Stimulated activated naive CD4-positive, alpha-beta T cell treated with Interleukin-2 at 50 U/mL for 16 hours (primary cell): ENCODE measurements around the gene SLC38A5.

Experiments
- DNase-seq: peaks from one replicate; lab custom pipeline; 2025; lab: John Stamatoyannopoulos, UW

SLC38A5 gene

DNA sequence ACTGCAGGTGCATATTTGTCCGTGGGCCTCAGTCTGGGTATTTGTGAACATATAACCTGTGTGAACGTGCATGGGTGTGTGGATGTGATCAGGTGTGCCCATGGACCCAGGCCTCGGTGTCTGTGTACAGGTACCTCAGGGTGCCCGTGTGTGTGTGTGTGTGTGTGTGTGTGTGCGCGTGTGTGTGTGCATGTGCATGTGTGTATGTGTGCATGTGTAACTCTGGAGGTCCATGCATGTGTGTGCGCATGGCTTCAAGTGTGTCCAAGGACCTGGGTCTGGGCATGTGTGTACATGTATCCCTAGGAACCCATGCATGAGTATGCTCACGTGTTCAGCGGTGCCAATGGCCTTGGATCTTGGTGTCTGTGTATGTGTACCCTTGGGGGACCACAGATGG is 21.7 kb upstream of the SLC38A5 start:
- DNase-seq = no peak

DNA sequence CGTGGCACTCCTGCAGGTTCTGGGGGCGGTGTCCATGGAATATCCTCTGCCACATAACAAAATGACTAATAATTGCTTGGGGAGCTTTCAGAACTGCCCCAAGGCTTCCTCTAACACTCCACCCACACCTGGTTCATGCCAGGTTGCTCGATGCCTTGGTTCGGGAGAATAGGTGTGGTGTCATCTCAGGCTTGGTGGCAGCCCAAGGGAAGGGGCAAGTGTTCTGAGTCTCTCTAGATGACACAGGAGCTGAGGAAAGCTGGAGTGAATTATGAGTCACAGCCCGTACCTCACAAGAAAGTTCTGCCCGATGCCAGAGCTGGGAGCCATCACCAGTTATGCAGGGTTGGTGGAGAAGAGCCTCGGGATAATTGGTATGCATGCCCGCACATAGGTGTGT is 20.6 kb upstream of the SLC38A5 start:
- no peak for DNase-seq

DNA sequence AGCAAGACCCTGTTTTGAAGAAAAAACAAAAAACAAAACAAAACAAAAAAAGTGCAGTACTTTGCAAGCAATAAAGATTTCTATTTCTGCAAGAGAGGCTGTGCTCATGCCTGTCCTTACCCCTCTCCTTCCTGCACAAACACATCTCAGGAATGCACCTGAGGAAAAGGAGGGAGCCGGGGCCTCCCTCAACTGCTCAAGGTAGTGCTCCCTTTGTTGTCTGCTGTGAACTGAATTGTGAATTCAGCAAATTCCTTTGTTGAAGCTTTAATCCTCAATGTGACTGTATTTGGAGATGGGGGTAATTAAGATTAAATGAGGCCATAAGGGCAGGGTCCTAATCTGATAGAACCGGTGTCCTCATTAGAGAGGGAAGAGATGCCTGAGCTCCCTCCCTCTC is 19.8 kb upstream of the SLC38A5 start:
- no peak for DNase-seq

DNA sequence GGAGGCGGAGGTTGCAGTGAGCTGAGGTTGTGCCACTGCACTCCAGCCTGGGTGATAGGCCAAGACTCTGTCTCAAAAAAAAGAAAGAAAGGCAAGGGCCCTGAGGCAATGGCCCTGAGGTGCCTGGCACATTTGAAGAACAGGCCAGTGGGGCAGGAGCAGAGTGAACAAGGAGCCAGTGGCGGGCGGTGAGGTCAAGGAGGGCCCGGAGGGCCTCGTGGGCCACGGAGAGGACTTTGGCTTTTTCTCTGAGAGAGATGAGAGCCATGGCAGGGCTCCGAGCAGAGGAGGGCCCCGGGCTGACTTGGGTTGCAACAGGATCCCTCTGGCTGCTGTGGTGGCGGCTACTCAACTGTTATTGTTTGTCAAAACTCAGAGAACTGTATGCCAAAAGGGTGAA is 19.2 kb upstream of the SLC38A5 start:
- DNase-seq = no peak

DNA sequence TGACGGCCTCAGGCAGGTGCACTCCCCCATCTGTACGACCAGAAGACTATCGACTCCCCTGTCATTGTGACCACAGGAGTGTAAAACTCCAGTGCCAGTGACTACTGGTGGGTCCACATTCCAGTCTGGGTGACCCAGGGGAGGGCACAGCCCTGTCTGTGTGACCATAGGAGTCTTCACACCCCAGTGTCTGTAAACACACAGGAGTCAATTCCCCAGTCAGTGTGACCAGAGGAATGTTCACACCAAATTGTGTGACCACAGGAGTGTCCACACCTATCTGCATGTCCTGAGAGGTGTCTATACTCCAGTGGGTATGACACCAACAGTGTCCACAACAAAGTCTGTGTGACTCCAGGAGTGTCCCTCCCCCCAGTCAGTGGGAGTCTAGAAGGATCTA is 18.0 kb upstream of the SLC38A5 start:
- DNase-seq = no peak

DNA sequence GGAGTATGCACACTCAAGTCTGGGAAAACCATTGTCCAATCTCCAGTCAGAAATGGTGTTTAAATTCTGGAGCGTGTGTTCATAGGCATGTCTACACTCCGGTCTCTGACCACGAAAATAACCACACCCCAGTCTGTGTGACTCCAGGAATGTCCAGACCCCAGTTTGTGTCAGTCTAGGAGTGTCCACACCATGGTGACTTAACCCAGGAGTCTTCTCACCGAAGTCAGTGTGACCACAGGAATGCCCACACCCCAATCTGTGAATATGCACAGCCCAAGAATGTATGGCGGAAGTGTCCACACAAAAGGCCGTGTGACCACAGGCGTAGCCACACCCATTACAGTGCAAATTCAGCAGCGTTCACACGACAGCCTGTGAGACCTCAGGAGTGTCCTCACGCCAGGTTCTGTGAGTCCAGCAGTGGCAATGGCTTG is 17.3 kb upstream of the SLC38A5 start:
- no peak for DNase-seq

DNA sequence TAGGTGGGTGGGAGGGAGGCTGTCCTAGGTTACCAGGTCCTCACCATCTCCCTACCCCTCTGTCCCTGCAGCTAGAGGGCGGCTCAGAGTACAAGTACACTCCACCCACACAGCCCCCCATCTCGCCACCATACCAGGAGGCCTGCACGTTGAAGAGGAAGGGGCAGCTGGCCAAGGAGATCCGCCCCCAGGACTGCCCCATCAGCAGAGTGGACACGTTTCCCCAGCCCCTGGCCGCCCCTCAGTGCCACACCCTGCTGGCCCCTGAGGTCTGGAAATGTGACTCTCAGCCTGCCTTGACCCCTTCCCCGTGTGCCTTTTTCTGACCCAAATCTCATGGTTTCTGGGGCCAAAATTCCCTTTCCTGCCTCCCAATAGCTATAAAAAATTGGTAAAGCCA is 12.5 kb upstream of the SLC38A5 start:
- no peak for DNase-seq

DNA sequence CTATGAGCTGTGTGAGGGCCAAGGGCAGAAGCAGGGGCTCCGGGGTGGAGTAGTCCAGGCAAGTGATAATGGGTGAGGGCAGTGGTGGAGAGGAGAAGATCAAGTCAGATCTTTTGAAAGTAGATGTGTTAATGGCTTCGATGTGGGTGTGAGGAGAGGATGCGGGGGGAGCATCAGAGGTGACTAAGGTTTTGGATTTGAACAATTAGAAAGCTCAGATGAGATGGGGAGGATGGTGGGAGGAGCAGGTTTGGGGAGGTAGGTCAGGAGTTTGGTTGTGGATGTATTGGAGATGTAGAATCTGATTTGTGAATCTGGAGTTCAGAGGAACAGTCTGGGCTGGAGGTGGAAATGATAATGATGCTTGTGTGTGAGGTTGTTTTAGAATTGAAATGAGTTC is 10.5 kb upstream of the SLC38A5 start:
- DNase-seq = no peak

DNA sequence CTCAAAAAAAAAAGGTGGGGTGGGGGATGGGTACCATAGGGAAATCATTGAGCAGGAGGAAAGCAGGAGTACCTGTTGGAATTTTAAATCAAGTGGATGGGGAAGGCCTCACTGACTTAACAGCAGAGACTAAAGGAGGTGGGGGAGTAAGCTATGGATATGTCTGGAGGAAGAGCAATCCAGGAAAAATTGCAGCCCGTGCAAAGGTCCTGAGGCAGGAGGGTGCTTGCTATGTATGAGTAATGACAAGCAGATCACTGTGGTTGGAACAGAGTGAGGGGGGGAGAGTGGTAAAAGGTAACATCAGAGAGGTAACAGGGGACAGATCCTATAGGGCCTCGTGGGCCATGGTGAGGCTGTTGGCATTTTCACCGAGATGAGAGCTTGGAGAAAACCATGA is 10.1 kb upstream of the SLC38A5 start:
- DNase-seq = no peak

DNA sequence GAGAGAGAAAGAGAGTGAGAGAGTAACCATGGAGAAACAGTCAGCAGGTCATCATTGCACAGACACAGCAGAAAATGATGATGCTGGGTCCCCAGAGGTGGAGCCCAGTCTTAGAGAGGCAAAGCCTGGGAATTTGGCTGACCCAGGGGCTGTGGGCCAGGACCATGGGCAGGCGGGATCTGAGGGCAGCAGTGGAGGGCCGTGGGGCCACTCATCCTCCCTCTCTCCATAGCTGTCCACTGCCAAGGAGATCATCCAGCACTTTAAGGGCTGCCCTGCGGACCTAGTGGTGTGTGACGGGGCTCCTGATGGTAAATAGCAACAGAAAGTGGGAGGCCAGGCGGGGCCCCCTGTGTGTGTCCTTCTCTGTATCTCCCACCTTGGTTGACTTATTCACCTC is 8.7 kb upstream of the SLC38A5 start:
- DNase-seq = no peak

DNA sequence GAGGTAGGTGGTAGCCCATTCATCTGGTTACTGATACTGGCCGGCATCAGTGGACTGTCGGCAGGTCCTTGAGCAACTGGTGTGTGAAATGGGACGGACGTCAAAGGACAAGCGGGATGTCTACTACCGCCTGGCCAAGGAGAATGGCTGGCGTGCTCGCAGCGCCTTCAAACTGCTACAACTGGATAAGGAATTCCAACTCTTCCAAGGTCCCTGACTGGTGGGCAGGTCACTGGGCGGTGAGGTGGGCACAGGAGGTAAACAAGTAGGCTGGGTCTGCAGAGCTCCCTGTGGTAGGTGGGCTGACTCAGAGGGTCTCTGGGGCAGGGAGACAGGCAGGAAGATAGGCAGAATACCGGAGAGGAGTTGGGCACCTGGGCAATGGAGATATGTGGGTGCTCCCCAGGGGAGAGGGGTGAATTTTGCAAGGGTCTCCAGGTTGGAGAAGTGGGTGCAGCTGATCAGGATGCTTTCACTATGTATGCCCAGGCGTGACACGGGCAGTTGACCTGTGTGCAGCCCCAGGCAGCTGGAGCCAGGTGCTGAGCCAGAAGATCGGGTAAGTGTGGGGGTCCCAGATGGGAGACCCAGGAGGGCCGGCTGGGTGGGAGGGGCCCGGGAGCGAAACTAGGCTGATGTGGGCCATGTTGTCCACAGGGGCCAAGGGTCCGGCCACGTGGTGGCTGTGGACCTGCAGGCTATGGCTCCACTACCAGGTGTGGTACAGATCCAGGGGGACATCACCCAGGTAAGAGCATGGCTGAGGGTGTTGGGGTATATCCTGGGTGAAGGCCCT is 8.1 kb upstream of the SLC38A5 start:
- DNase-seq = no peak

DNA sequence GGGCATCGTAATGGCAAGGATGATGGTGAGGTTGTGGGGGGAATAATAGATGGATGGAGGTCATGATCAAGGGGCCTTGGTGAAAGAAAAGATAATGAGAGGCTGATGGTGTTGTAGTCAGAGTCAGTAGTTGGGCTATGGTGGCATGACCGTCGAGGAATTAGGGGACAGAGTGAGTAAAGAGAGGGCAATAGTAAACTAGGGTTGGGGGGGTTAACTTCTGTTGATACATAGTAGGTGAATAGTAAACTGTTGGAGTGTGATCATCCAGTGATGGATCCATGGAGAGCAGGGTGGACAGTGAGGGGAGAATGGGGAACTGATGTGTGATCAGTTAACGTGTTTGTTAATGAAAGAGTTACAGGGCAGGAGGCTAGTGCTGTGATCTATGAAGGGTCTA is 6.9 kb upstream of the SLC38A5 start:
- DNase-seq = no peak

DNA sequence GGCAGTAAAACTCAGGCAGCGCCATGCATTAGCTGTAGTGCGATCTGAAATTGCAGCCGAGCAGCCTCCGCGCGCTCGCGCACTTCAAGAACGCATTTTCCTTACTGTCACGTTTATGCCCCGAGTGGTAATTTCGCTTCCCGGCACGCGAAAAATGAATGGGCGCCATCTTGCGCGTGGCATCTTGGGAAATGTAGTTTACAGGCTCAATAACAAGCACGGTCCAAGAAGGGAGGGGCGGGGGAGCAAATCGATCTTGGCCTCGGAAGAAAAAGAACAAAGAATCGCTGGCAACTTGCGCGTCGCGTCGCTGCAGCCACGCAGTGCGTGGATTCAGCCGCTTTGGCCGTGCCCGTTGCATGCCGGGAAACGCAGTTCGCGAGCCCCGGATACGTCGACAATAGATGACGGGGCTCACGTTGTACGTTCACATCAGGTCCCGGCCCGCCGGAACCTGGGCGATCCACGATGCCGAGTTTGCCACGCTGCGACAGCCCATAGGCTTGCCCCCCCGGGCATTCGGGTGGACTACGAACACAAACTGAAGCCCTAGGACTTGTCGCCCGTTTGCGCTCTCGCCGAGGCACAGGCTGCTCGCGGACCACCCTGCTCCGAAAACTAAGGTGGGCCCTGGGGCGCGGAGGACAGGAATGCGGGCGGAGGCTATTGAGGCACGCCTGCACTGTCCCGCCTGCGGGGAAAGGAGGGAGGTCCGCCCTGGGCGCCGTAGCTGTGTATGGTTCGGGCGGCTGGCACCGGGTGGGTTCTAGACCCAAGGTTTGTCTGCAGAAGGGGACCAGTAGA is 5.9 kb upstream of the SLC38A5 start, which contains the start of gene FTSJ1:
TSS of gene FTSJ1 (plus strand) at position 426 of the 804 bp plus-strand sequence. CDS start 1,849 bp downstream, outside the sequence.
- DNase-seq = peak; percentile 90

DNA sequence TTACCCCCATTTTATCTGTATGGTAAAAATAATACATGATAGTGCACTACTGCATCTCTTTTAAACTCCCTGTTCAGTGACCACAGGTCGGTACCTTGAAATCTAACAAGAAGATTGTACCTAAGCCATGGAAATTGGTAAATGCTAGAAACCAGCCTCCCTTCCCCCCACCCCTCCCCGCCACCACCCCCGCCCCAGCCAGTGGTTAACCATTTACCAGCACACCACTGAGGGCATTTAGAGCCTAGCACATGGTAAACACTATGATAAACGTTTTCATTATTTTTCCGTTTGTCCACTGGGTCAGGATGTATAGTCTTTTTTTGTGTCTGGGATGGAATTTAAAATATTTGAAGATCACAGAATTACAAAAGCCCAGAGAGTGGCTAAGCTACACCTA is 5.2 kb upstream of the SLC38A5 start:
- peak; percentile 6 for DNase-seq

DNA sequence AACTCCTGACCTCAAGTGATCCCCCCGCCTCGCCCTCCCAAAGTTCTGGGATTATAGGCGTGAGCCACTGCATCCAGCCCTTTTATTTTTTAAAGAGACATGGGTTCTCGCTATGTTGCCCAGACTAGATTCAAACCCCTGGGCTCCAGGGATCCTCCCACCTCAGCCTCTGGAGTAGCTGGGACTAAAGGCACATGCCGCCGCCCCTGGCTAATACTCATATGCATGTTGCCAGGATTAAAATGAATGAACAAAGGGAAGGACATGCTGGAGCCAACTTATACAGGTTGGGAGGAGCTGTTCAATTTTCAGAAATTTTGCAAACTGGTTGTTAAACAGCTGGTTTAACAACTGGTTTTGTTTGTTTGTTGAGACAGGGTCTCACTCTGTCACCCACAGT is 4.5 kb upstream of the SLC38A5 start:
- no peak for DNase-seq

DNA sequence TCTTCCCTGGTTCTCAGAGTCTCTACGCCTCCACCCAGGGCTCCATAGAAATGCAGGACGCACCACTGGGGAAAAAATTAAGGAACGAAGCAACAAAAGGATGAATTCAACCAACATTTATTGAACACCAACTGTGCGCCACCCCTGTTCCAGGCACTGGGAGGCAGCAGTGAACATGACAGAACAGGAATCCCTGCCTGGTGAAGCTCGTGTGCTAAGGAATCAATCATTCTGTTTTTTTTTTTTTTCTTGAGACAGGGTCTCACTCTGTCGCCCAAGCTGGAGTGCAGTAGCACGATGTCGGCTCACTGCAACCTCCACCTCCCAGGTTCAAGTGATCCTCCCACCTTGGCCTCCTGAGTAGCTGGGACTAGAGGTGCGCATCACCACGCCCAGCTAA is 4.1 kb upstream of the SLC38A5 start:
- no peak for DNase-seq

DNA sequence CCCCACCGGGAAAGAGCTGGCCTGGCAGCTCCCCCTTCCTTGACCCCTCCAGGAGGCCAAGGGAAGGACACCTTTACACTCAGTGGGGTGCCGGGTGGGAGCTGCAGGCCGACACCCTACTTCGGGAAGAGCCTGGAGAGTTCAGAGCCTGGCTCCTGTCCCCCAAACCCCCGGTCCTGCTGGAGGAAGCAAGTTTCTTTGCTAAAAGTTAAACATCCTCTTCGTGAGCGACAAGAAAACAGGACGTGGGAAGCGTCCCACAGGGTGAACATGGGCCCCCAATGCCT is 3.6 kb upstream of the SLC38A5 start:
- DNase-seq = no peak

DNA sequence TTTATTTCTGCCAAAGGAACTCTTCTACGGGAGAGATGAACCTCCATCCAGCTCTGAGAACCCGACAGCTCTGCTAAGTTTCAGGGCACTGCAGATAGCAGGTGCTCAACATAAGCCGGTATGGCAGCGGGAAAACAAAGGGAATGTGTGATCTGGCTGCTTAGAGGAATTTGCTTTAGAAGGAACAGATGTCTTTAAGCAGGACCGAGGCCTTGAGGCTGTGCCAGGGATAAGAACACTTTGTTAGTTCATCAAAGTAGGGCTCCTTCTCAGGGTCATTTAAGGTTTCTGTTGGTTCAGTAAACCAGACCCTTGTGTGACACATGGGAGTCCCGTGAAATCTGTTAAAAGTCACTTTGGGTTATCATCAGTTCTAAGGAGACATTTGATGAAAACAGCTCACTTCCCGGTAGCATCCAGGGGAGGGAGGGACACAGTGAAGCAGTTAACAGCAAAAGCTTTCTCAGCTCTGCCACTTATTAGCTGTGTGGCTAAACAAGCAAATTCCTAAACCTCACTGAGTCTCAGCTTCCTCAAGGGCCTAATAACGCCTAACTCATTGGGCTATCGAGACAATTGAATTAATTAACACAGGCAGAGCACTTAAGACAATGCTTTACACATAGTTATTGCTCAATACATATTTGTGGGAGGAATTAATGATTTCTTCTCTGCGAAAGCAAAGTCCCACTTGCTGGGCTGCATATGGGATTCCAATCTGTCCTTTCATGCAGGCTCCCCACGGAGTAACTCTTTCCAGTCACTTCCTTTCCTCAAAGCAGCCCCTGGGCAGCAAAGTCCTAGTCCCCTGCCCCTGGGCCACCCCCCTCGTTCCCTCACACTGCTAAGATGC is 3.0 kb upstream of the SLC38A5 start:
- DNase-seq = no peak

DNA sequence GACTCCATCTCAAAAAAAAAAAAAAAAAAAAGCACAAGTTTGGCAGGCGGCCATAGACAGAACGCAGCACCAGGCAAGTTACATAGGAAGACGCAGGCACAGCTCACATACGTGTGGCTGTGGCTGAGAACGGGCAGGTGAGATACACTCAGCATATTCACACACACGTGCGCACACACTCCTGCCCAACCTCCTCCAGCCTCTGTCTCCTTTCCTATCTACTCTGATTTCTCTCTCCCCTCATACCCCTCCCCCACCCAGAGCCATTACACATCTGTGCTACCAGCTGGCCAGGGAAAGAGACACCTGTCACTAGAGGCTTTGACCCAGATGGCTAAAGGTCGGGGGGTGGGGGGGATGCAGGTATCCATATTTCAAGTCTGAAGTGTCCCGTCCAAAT is 2.2 kb upstream of the SLC38A5 start:
- DNase-seq = no peak

DNA sequence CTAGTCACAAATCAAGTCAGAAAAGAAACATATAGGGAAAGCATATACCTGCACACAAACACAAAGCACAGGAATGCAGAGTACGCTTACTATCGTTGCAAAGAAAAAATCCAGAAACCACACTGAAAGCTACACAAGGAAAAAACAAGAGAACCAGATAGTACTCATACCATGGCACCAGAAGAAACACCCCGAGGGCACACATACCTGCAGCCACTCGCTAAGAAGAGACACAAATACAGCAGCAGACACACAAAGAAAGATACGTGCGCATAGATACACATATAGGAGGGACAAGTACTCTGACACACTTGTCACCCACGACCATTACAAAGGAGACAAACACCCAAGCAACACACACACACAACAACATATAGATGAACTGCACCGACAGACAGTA is 1.4 kb upstream of the SLC38A5 start:
- no peak for DNase-seq

DNA sequence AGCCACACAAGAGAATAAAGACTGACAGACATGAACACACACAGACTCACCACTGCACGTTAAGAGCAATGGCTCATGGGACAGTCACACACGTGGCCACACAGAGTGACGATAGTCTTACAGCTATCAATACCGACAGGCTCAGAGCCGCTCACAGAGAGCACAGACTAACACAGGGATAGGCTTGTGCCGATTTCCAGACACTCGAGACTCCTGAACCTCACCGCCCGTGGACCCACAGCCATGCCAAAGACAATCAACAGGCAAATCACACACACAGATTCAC is 716 bp upstream of the SLC38A5 start:
- no peak for DNase-seq

DNA sequence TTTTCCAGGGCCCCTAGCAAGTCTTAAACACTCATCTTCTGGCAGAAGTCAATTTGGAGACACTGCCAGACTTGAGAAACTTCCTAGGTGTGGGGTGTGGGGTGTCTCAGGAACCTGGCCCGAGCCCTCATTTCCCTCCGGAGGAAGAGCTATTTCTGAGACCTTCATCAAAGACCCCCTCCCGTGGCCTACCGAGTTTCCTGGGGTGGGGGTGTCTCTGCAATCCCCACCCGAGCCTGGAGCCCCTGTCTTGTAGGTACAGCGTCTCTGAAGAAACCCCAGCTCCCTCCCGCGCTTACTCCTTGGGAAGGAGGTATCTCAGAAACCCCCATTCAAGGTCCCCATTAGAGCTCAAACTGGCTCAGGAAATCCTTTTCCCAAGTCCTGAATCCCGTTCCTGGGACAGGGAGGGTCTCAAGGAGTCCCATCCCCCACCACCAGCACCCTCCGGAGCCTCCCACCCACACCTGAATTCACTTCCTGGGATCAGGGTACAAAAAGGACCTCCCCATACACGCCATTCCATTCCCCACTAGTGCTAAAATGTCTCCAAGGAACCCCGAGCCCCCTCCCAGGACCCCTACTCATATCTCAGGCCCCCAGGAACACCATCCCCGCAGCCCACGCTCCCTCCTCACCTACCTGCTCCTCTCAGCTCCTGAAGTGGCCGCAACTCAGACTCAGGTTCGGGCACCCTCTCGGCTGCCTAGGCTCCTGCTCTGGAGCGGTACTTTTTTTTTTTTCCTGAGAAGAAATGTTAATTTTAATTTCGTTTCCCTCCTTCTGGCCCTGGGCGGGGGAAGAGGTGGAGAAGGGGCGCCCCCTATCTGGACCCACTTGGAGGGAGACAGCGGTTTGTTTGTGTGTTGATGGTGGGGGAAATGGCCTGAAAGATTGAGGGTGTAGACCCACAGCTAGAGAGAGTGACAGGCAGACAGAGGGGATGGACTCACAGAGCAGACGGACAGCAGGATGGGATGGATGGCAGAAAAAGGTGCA is 1.1 kb downstream of the SLC38A5 start:
- peak; percentile 31 for DNase-seq
